HG03280 (cell line): ENCODE results near the gene DPH6.
"Not testable (repeated sequence)": the region's sequence is repeated elsewhere in the genome, so short reads cannot be mapped to it uniquely, and the experiment has no call there.

ENCODE experiments used
- ATAC-seq: cut with Tn5 transposase; IDR thresholded peaks from one replicate; pipeline ENCODE4 v1.9.1; 2021; ENCODE audit warnings: mild to moderate bottlenecking, moderate library complexity; ENCODE audit not compliant: unreplicated experiment

The DPH6 gene

GRCh38 chr15:35441279-35441678 lies 104.7 kb downstream of the DPH6 start:
- not testable (repeated sequence) for ATAC-seq

GRCh38 chr15:35440265-35440664 lies 105.7 kb downstream of the DPH6 start:
- no peak for ATAC-seq

GRCh38 chr15:35439291-35439690 lies 106.7 kb downstream of the DPH6 start:
- ATAC-seq = no peak

DNA sequence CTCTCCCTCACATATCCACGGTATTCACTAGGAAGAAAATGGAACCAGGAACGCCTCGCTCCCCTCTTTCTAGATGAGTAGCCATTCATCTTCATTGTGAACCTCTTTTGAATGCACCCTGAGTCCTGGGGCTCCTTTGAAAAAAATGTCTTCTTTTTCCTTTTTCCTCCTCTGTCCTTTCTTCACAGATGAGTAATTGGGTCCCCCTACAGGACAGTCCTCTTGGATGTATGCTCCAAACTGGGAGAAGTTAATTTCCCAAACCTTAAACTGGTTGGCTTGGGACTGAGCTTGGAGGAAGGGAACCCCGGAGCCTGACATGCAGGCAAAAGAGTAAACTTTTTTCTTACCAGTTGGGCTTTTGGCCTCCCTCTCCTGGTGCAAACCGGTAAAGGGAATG lies 108.8 kb downstream of the DPH6 start:
- ATAC-seq = no peak

DNA sequence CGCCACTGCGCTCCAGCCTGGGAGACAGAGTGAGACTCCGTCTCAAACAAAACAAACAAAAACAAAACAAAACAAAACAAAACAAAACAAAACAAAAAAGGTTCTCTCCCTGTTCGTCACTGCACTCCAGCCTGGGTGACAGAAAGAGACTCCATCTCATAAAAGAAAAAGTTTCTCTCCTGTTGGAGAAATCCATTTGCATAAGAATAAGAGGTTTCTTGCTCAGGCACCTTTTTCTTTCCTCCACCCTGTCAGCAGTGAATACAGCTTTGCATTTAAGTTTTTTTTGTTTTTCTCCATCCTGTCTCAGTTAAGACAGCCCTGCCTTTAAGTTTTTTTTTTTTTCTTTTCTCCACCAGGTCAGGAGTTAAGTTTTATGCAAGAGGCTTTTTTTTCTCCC lies 109.5 kb downstream of the DPH6 start:
- ATAC-seq = no peak

GRCh38 chr15:35431281-35431680 lies 114.7 kb downstream of the DPH6 start:
- ATAC-seq = no peak

GRCh38 chr15:35430301-35430700 lies 115.7 kb downstream of the DPH6 start:
- no peak for ATAC-seq

DNA sequence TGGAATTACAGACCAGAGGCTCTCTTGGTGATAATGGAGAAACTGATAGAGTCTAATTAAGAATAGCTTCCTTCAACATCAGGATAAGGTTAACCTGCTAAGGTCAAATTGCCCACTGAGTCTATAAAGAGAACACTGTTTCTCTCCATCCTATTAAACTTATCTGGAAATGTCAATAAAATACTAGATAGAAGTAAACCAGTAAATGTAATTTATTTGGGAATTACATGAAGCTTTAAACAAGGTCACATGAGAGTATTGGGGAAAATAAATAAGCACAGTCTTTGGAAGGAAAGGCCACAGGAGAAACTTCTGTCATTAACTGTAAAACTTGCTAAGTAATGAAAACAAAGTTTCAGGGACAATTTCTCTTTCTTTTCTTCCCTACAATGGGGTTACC lies 118.5 kb downstream of the DPH6 start:
- no peak for ATAC-seq

- no peak for ATAC-seq
These were observed 118.9 kb downstream of the DPH6 start for GRCh38 chr15:35427091-35427490.

DNA sequence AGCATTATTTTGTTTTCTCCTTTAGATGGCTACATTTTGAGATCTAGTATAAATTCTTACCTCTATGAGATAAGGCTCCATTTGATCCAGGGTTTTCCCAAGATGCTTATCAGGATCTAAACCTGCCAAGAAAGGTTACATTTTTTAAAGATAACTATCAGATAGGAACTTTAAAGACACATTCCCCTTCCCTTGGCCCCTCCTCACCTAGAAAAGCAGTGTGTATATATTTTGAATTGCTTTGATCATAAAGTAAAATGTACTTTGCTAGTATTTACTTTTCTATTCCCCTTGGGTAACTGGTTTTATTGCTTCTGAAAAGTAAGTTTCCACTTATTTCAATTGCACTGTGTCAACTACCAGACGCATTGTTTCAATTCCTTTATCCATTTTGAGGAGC lies 135.2 kb downstream of the DPH6 start:
- ATAC-seq = no peak

DNA sequence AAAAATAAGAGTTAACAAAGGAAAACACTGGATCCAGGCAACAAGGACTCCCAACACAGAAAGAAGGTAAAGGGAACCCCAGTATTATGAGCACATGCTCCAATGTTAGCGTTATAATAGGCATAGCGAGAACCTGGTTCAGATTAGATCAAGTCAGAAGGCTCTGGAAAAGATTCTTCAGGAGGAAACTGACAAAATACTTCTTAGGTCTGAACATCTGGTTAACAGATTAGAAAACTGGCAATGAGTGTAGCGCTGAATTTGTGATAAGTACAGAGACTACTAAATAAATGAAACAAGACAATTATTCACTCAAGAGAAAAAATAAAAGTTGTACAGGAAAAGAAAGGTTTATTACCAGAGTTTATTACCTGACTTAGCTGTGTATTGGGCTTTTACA lies 146.1 kb downstream of the DPH6 start:
- no peak for ATAC-seq

DNA sequence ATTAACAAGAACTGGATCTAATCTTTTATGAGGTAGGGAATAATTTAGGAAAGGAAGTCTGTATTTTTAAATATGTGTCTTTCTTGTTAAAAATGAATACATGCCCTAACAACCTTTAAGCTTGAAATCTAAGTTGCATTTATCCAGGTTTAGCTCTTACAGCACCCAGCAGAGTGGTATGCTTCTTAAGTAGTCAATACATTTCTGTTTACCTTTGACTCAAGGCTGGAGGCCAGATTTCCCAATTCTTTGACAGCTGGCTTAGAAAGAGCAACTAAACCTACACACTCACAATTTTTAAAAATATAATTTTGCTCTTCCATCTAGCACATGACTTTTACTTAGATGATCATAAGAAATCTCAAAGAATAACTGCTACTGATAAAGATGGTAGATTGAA lies 148.9 kb downstream of the DPH6 start:
- ATAC-seq = no peak

- no peak for ATAC-seq
These were observed 151.5 kb downstream of the DPH6 start for GRCh38 chr15:35394416-35394815.

GRCh38 chr15:35393398-35393797 lies 152.6 kb downstream of the DPH6 start:
- ATAC-seq = no peak

DNA sequence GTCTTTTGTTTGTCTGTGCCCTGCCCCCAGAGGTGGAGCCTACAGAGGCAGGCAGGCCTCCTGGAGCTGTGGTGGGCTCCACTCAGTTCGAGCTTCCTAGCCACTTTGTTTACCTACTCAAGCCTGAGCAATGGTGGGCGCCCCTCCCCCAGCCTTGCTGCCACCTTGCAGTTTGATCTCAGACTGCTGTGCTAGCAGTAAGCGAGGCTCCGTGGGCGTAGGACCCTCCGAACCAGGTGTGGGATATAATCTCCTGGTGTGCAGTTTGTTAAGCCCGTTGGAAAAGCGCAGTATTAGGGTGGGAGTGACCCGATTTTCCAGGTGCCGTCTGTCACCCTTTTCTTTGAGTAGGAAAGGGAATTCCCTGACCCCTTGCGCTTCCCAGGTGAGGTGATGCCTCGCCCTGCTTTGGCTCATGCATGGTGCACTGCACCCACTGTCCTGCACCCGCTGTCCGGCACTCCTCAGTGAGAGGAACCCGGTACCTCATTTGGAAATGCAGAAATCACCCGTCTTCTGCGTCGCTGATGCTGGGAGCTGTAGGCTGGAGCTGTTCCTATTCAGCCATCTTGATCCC lies 154.5 kb downstream of the DPH6 start:
- not testable (repeated sequence) for ATAC-seq

GRCh38 chr15:35383506-35383905 lies 162.5 kb downstream of the DPH6 start:
- ATAC-seq = no peak

DNA sequence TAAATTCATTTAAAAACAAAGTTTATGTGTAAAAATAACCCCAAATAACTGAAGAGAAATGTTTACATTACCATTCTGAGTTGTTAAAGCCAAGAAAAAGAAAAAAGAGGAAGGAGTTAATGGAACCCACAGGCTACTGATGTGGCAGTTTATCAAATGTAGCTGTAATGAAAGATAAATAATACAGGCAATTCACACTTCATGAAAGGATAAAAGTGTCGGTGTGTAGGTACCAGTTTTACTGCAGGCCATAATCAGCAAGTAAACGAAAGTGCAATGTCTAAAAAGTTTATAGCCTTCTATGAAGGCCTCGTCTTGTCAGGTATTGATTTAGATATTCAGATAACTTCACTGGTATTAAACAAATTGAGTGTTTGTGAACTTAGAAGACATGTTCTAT lies 164.6 kb downstream of the DPH6 start:
- no peak for ATAC-seq

- ATAC-seq = no peak
These were observed 166.0 kb downstream of the DPH6 start for GRCh38 chr15:35379972-35380371.

- ATAC-seq = not testable (repeated sequence)
These were observed 167.5 kb downstream of the DPH6 start for GRCh38 chr15:35378454-35378853.

DNA sequence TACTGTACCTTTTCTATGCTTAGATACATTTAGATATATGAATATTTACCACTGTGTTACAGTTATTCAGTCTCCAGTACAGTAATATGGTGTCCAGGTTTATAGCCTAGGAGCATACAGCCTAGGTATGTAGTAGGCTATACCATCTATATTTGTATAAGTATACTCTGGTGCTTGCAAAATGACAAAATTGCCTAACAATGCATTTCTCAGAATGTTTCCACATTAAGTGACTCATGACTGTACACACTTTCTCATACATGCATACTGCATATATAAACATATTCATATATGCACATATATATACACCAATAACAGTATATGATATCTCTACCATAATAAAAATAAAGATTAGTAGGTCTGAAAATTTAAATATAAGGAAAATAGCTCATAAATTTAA lies 169.3 kb downstream of the DPH6 start:
- no peak for ATAC-seq

DNA sequence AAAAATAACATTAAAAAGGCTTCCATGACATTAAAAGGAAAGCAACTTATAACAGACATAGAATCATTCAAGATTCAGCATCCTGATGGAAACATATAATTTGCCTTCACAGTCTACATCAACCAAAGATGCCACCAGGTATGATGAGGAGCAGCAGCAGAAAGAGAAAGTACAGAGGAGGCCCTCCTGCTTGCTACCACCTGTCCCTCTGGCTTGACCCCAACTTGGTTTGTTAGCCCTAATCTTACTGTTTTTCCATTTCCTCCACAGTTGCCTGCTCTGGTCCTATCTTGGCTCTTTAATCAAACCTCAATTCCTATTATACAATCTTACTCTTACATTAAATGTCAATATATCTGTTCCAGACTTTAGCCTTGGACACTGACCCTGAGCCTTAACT lies 171.3 kb downstream of the DPH6 start:
- no peak for ATAC-seq

DNA sequence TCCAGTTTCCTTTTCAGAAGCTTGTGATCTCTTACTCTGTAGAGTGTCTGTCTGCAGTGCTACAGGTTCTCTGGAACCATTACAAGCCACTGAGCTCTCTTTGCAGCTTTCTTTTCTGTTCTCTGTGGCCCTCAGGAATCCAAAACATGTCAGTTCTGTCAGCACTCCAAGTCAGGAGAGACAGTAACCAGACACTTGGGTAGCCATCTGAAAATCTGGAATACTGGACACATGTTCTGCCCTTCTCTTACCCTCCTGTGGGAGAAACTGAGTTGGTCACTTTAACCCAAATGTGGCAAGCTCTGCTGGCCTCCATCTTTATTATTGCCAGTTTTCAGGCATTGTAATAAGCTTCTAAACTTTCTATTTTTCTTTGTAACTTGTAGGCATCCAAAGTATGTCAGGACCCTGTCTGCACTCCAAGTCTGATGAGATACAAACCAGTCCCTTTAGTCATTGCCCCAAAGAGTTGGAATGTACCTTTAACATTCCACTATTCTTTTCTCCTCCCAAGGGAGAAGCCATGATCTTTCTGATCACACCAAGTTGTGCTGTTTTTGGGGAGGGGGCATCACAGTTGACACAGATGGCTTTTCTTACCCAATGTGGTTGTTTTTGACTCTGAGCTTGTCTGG lies 183.7 kb downstream of the DPH6 start:
- ATAC-seq = no peak

- ATAC-seq = no peak
These were observed 187.1 kb downstream of the DPH6 start for GRCh38 chr15:35358824-35359223.
